ENCODE data around the gene SETX. TPM values are rescaled to one million over a fixed set of nuclear protein-coding genes. Genes with fewer than 3 reads are reported as not detected.

SETX gene
- total RNA-seq, 1 donor from 2014 or later: 78.2 TPM

DNA sequence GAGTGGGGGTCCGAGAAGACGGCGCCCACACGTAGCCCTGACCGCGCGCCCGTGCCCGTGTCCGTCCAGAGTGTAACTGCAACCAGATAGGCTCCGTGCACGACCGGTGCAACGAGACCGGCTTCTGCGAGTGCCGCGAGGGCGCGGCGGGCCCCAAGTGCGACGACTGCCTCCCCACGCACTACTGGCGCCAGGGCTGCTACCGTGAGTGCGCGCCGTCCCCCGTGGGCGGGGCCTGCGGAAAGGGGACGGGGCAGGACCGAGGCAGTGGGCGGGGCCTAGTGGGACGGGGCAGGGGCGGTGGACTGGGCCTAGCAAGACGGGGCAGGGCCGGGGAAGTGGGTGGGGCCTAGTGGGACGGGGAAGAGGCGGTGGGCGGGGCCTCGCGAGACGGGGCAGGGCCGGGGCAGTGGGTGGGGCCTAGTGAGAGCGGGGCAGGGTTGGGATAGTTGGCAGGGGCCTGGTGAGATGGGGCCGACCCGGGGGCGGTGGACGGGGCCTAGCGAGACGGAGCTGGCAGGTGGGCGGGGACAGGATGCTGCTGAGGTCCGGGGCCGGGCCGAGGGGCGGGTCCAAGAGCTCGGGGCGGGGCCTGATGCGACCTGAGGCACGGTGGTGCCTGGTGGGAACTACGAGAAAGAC, 113.8 kb downstream of the SETX start:
- DNase-seq: peak; percentile 91

DNA sequence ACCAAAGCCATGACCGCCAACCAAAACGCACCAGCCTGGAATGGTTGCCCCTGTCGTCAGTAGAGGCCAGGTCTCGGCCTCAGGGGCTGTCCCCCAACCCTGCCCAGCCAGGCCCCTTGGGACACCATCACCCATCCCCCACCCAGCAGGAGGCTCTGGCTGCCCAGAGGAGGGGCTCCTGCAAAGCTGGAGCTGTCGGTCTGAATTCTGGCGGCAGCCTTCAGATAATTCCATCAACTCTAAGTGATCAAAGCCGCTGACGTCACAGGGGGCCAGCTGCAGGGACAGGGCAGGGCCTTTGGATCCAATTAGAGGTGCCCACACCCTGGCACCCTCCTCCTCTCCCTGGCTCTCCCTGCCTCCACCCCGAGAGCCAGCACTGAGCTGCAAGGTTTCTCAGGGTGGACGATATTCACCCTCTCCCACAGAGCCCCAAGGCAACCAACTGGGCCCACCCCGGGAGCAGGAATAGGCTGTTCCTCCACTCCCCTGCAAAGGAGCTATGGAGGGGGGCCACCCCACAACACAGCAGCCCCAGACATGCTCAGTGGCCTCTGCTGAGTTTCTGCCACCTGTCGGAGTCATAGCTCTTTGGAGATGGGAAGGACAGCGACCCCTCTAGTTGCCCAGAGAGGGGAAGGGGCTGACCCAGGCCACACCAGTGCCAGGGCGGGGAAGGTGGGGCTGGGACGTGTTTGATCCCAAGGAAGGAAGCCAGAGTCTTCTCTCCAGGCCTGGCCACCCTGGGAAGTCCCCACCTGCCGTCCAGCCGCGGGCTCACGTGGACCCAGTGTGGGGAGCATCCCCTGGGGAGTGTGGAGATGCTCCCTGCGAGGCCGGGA, 114.6 kb downstream of the SETX start:
- DNase-seq: peak; percentile 36

DNA sequence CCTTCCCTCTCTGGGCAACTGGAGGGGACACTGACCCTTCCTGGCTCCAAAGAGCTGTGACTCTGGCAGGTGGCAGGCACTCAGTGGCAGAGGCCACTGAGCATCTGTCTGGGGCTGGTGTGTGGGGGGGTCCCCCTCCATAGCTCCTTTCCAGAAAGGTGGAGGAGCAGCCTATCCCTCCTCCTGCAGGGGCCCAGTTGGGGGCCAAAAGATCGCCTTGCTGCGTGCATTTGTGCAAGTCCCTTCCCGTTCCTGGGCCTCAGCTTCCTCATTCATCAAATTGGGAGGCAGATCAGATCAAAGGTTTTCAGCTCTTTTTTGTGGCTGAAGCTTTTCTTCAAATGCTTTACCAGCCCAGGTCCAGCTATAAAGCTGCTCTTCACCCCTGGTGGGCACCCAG, 115.3 kb downstream of the SETX start:
- DNase-seq: no peak

DNA sequence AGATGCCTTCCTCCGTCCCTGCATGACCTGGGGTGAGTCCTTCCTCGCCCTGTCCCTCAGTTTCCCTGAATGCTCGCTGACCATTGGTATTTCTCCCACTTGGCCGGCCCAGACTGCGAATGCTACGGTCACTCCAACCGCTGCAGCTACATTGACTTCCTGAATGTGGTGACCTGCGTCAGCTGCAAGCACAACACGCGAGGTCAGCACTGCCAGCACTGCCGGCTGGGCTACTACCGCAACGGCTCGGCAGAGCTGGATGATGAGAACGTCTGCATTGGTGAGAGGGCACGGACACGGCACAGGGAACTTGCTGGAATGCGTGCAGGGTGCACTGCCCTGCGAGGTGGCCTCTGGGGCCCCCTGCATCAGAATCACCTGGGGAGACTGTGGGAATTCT, 115.8 kb downstream of the SETX start:
- no peak for DNase-seq

DNA sequence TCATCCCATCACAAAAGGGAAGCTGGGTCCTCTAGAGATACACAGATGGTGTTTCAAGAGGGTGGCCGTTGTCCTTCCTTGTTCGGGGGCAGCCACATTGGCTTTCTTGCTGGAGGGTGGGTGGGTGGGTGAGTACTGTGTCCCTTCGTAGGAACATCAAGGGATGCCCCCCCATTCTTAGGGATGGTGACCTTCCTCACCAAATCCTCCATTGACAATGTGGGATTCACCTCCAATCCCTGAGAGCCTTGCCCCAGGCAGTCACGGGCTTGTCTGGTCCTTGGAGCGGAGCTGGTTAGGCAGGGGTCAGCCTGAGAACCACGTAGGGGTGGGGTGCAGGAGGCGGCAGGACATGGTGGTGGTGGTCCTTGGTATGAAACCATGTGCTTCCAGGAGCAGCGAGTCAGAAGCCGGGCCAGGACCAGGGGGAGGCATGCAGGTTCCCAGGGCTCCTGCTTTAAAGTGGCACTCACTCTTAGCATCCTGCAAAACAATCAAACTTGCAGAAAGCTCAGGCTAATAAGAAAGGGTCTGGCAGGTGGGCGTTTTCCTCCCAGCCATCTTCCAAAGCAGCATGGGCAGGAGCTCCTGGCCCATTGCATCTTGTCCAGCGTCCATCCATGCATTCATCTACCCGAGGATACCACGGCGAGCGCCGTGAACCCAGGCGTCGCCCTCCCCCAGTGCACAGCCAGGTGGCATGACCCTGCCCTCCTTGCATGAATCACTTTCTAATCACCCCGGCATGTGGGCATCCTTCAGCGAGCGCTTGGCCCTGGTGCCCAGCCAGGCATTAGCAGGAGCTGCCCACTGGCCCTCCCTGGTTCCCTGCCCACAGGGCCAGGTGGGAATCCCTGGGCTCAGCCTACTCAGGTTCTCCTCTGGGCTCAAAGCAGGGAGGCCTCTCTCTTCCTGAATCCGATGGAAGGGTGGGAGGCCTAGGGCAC, 116.5 kb downstream of the SETX start:
- no peak for DNase-seq

DNA sequence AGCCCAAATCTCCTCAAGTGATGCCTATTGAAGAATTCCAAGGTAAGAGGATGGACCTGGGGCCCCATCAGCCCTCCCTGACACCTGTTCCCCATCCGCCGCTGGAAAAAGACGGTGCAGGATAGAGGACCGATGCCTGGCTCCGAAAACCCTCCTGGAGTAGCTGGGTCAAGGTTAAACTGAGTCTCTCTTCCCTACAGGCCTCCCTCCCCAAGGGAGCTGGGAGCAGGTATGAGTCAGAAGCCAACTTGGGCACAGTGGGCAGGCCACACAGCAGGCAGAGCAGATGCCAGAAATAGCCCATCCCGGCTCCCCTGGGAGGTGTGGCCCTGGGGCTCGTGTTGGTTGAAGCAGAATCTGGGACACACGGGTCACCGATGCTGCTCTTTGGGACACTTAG, 117.3 kb downstream of the SETX start:
- no peak for DNase-seq

DNA sequence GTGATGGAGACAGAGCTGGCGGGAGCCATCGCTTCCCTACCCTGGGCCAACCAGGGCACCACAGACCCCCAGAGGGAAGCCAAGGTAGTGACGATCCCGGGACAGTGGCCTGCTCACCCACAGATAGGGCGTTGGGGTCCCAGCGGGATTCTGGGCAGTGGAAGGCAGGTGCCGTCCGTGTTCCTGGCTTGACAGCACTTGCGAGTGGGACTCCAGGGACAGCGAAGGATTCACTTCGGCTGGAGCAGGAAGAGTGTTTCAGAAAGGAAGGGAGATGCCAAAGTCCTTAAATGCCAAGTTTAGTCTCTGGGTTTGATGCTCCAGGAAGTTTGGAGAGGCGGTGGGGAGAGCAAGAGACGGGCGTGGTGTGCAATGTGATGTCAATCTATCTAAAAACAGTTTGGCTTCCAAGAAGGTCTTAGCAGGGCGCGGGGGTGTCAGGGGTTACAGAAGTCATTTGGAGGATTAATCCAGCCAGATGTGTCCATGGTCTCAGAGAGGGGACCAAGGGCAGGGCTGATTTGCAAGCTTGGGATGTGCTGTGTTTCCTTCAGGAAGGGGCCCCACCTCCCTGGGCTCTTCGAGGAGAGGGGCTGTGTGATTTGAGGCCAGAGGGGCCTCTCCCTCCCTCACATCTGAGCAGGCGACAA, 118.0 kb downstream of the SETX start:
- no peak for DNase-seq

DNA sequence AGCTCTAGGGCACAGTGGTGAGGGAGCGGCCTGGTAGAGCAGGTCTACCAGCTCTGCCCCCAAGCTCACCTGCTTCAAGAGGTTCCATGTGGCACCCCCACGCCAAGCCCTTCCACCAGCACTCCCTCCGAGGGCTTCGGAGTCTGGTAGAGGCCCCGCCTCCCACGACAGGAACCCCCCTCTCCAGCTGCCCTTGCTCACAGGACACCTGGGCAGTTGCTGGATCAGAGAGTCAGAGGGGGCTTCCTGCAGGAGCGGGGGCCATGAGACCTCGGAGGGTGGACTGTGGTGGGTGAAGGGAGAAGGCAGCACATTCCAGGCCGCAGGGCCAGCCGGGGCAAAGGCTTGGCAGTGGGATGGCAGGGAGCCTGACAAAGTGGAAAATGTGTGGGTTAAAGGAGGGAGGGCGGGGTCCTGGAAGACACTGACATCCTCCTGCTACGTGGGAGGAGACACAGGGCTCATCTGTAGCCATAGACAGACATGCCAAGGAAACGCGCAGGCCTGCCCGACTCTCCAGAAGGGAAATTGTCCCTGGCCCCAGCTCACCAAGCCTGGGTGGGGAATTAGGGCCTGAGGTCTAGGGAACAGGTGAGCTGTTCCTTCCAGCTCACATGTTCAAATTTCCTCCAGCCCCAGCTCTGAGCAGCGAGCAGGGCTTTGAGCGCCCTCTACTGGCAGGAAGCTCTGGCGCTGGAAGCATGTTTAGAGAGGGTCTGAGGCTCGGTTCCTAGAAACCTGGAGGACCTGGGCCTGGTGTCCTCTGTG, 118.7 kb downstream of the SETX start:
- DNase-seq: peak; percentile 90

DNA sequence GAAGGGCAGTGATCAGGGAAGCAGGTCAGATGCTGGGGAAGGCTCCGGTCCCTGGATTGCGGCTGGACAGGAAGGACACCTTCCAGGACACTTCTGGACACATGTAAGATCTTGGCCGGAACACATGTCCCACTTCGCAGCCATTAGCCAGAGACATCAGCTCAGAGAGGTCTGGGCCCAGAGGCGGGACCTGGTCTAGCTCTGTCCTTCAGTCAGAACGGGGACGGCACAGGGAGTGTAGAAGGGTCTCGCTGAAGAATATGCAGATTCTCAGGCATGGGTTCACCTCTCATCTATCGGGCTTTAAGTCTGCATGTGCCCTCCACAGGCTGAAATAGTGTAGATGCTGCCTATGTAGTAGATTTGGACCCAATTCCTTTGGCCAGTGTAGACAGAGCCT, 119.7 kb downstream of the SETX start:
- DNase-seq: no peak

DNA sequence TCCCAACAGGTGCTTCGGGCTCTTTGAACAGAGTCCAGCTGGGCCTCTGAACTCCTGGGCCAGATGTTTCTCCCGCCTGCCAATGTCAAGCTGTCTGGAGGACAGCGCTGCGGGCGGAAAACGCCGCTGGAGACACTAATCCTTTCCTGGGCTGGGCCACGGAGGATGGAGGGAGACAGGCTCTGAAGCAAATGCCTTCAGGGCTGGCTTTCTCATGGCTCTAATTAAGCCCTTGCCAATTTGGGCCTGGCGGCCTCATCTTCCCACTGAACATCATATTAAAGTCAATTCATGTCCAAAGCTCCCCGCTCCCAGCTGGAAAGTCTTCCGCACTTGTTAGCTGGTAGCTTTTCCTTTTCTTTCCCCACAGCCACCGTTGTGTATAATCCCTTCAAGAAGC, 120.3 kb downstream of the SETX start:
- DNase-seq: peak; percentile 68

DNA sequence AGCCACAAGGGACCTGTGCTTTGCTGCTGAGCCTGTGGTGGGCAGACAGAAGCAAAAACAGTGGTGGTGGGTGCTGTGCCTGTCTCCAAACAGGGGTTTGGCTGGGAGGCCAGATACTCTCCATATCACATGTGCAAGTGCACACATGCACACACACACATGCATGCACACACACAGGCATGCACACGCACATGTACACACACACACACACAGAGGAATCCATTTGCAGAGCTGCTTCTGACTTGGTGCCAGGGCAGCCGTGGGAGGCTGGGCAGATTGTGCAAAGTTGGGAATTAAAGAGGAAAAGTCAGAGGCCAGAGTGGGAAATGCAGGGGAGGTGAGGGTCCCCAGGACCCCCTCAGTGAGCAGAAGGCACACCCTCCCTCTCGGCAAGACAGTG, 121.6 kb downstream of the SETX start:
- no peak for DNase-seq

DNA sequence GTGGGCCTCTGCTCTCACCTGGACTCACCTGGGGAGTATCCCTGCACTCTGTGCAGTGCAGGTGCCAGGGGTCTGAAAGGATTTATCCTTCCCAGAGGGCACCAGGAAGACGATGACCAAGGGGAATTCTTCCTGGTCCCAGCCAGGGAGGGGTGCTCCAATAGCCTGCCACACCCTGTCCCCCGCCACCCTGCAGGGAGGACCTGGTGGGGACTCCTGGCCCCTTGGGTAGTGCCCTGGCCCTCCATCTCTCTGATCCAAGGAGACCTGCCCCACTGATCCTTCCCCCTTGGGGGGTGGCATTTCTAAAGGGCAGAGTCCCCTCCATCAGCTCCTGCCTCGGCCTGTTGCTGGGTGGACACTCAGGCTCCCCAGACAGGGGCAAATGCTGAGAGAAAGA, 122.3 kb downstream of the SETX start:
- no peak for DNase-seq

DNA sequence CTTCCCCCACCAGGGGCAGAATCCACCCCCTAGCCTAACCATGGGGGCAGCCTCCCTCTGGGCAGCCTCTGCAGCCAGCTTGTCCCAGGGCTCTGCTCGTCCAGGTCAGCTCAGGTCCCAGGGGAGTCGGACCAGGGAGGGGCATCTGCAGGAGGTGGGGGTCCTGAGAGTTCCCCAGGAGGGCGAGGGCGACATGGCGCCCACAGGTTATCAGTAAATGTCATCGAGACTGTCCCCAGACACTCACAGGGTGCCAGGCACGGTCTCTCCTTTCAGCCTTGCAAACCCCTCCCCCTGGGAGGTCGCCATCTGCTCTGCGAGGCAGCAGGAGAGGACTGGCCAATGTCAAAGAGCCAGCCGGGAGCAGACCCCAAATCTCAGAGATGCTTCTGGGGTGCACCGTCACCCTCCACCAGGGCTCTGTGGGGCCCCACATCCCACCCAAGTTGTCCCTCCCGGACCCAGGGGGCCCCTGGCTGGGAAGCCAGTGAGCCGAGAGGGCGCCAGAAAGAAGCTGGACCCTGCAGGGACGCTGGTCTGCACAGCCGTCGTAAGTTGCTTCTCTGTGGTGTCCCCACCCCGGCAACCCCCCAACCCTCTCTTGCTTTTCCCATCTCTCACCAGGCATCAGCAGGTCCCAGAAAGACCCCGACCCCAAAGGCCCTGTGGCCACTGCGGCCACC, 123.6 kb downstream of the SETX start:
- no peak for DNase-seq

DNA sequence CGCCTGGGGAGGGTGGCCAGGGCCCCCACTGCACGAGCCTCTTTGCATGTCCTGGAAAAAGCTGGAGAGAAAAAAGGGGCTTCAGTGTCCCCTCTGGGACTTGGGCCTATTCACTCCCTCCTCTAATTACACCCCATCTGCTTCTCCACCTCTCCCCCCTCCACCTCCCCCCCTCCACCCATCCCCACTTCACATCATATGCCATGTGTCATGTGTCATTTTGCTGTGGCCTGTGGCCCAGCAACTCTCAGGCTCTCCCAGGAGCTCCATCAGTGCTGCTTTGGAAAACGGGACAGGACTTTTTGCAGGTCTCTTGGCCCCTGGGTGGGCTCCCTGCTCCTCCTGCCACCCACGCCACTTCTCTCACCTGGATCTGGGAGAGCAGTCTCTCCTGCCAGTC, 124.2 kb downstream of the SETX start:
- no peak for DNase-seq

DNA sequence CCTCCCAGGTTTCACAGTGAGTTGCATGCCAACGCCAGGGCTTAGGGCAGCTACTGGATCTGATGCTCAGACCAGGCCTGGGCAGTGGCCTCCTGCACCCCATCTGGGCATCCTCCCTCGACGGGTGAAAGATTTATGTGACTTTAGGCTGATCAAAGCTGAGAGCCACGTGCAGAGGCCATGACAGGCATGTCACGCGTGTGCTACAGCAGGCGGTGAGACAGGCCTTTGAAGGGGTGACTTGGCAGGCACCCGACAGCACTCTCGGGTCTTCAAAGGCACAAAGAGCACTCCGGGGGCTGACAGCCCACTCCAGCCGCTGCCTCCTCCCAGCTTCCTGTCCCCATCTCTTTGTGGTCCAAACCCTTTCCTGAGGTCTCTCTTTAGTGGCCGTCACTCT, 126.7 kb downstream of the SETX start:
- no peak for DNase-seq

DNA sequence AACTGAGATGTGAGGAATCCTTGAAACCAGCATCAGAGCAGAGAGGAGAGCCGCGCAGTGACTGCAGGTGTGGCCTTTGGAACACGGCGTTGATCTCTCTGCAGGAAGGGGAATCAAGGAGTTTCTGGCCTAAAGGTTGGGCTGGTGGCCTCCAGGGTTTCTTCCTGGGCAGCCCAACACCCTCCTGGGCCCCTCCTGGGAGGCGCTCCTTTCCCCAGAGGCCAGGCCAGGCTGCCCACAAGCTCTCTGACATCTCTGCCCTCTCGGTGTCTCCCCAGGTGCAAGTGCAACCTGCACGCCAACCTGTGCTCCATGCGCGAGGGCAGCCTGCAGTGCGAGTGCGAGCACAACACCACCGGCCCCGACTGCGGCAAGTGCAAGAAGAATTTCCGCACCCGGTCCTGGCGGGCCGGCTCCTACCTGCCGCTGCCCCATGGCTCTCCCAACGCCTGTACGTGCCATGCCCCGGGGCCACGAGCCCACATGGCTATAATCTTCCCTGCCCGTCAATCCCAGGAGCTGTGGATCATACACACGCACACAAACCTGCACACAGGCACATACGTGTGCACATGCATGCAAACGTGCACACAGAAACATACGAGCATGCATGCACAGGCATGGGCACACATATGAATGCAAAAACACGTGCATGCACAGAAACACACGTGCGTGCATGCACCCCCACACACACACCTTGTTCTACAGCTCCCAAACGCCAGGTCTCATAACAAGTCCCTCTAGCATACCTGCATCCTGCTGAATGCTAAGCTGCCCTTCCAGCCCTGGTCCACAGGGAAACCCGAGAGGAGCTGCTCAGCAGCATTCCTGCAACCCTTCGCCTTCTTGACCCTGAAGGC, 128.0 kb downstream of the SETX start:
- DNase-seq: no peak

DNA sequence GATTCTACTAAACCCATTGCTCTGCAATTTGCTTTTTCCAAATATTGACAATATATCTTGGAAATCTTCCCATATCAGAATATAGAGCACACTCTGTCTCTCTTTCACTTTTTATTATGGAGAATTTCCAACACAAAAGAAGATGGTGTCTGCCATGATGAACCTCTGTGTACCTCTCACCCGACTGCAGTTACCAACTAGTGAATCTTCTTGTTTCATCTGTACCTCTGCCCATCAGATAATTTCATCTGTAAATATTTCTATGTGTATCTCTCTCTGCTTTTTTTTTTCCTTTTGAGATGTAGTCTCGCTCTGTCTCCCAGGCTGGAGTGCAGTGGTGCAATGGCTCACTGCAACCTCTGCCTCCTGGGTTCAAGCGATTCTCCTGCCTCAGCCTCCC, 130.1 kb downstream of the SETX start:
- DNase-seq: no peak

DNA sequence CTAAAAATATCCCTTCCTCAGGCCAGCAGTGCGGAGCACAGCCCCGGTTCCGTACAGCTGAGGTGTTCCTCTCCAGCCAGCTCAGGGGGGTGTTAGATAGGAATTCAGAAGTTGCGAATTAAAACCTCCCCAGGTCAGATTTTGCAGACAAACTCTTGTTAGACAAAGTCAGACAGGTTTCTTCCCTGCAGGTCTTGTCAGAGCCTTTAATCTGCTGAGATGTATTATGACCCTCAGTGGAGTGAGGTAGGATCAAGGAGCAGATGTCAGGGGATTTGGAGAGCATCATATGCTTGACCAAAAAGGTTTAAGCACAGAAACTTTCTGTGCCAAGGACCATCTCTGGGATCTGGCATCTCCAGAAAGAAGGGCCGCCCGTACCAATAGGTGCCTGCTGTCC, 132.8 kb downstream of the SETX start:
- DNase-seq: no peak

DNA sequence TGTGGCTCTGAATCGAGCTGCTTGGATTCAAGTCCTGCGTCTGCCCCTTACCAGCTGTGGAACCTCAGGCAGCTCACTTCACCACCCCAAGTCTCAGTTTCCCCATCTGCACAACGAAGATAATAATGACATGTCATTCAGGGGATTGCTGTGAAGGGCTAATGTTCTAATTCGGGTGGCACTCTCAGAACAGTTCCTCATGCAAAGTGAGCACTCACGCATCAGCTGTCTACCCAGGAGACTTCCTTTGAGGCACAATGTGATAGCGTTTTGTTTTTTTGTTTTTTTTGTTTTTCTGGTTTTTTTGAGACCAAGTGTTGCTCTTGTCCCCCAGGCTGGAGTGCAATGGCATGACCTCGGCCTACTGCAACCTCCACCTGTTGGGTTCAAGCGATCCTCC, 136.6 kb downstream of the SETX start:
- DNase-seq: no peak
